ENCODE results near the gene CACNA1A.

The CACNA1A gene

DNA sequence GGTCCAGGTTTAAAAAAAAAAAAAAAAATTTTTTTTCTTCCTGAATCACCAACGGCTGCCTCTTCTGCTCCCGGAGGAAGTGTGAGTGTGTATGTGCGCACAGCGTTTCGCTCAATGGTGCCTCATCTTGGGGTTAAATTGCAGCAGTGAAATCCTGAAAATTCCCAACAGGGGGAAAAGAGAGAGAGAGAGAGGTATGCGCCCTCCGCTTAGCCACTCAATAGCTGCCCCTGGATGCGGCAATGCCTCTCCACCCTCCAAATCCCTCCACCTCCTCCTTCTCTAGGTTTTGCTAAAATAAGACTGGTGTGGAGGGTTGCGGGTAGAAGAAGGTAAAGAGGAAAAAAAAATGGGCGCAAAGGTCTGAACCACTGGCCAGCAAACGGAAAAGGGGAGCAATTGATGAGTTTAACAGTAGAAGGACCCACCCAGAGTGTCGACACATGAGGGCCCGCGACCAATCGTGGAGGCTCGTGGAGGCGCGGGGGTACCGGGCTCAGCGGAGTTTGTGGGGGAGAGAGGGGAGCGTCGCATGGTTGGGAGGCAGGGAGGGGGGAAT, 853 bp upstream of the CACNA1A start:
- FAIRE-seq = no peak
- no peak for DNase-seq (ENCODE audit: insufficient read length, low spot score)
- TF ChIP-seq, protein P1, sequence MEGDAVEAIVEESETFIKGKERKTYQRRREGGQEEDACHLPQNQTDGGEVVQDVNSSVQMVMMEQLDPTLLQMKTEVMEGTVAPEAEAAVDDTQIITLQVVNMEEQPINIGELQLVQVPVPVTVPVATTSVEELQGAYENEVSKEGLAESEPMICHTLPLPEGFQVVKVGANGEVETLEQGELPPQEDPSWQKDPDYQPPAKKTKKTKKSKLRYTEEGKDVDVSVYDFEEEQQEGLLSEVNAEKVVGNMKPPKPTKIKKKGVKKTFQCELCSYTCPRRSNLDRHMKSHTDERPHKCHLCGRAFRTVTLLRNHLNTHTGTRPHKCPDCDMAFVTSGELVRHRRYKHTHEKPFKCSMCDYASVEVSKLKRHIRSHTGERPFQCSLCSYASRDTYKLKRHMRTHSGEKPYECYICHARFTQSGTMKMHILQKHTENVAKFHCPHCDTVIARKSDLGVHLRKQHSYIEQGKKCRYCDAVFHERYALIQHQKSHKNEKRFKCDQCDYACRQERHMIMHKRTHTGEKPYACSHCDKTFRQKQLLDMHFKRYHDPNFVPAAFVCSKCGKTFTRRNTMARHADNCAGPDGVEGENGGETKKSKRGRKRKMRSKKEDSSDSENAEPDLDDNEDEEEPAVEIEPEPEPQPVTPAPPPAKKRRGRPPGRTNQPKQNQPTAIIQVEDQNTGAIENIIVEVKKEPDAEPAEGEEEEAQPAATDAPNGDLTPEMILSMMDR (IDR thresholded peaks at IDR 0.05; ENCODE audit: insufficient read depth, missing control alignments) = no peak

DNA sequence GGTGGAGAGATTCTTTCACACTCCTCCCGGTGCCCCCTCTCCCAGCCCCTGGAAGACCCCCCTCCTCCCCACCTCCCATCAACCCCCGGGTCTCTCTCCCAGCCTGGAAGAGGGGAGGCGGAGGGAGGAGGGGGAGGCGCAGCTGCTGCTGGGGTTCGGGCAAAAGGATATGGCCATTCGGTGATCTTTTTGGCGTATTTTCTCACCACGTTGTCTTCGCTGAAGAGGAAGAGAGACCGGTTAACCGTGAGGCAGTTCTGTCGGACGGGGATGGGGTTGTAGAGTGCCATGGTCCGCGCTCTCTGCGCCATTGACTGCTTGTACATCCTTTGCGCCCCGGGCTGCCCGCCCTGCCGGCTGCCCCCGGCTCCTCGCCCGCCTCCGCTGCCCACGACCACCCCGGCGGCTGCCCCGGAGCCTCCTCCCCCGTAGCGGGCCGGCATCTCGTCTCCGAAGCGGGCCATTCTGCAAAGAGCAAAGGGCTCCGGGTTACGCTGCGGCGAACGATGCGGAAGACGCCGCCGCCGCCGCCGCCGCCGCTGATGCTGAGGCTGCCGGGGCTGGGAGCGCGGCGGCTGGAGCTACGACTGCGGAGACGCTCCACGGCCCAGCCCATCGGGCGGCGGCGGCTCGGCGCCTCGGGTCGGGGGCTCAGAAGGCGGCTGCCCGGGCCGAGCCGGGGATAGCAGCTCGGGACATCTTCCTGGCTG, 363 bp downstream of the CACNA1A start:
- DNase-seq (ENCODE audit: insufficient read length, low spot score) (no peak), FAIRE-seq (no peak)
- TF ChIP-seq, protein P1 (IDR thresholded peaks at IDR 0.05; ENCODE audit: insufficient read depth, missing control alignments) = no peak

DNA sequence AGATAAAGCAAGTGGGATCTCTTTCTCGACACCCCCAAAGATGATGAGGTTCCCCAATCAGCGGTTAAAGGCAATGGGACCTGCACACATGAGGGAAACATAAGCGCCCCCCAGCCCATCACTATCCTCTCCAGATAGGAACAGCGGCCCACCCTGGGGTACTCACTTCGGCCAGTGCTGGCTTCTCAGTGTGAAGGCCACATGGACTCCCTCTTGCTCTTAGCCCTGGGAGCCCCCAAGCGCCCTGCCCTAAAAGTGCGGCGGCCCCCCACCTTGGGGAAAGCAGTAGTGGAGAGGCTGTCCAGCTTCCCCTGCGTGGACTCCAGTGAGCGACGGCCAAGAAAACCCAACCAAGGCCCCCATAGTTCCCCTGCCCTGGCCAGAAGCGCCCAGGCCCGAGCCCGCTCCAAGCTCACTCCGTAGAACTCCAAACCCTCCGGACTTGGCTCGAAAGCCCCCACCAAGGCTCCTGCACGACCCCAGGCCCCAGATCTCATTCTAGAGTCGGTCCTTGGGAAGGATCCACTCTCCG, 1.0 kb downstream of the CACNA1A start:
- FAIRE-seq (no peak), DNase-seq (ENCODE audit: insufficient read length, low spot score) (no peak)
- TF ChIP-seq, protein P1 (IDR thresholded peaks at IDR 0.05; ENCODE audit: insufficient read depth, missing control alignments) = no peak

DNA sequence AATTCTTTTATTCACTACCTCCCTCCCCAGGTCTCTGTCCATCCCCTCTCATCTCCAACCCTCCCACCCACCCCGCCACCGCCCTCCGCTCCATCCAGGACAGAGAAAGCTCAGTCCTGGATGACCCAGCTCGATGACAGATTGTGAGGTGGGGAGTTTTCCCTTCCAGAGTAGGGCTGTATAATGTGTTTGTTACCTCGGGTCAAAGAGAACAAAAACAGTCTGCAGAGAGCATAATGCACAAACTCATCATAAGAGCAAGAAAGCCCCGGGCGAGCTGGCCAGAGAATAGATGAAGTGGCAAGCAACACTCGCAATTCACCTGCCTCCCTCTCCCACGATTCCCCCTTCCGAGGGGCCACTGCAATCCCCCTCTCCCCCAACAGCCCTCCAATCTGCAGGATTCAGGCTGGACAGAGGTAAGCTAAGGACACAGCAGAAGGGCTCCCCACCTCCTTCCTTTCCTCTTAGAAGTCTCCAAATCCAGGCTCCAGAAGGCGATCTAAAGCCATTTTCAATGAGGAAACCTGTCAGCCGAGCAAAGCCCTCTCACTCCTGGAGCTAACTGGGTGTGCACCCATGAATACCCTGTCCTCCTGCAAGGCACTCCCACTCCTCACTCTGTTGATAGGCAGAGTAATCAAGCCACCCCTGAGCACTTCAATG, 2.6 kb downstream of the CACNA1A start:
- no peak for DNase-seq (ENCODE audit: insufficient read length, low spot score)
- no peak for FAIRE-seq
- TF ChIP-seq, protein P1 (IDR thresholded peaks at IDR 0.05; ENCODE audit: insufficient read depth, missing control alignments) = no peak

DNA sequence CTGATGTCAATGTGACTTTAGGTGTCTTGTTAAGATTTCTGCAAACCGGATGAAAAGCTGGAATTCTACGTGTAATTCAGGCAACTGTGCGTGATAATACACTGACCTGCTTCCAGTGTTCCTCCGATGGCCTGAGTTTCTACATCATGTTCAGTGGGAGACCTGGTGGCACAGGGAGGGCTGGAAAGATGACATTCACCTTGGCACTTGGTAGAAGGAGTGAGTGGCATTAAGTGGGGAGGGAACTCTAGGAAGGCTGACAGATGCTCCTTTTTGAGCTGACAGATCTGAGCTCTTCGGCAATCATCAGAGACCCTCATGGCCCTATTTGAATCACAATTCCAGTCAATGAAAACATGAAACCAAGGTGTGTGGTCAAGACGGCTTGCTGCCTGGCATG, 4.0 kb downstream of the CACNA1A start:
- TF ChIP-seq, protein P1 (IDR thresholded peaks at IDR 0.05; ENCODE audit: insufficient read depth, missing control alignments) = no peak
- FAIRE-seq (no peak), DNase-seq (ENCODE audit: insufficient read length, low spot score) (no peak)

DNA sequence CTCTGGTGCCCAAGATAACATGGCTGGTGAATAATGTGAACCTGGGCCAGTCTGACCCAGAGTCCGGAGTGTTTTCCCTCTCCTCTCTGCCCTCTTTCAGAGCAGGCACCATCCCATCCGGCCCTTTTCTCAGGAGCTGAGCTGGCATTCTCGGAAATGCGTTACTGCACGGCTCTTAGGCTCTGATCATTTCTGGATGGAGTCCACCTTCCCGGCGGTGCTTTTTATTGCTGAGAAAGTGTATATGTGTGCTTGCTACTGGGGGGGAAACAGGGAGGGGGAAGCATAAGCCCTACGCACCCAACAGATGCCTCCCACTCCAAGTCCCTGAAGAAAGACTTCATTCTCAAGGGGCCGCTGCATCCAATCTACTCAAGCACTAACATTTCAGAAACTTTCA, 6.6 kb downstream of the CACNA1A start:
- DNase-seq (ENCODE audit: insufficient read length, low spot score) (no peak), FAIRE-seq (no peak)
- TF ChIP-seq, protein P1 (IDR thresholded peaks at IDR 0.05; ENCODE audit: insufficient read depth, missing control alignments) = no peak

All from D721Med (cell line).